Measurements from ENCODE around the gene GRIK1. TPM values are rescaled to one million over a fixed set of nuclear protein-coding genes. Genes with fewer than 3 reads are reported as not detected.

The GRIK1 gene
- total RNA-seq, 1 donor from 2014 or later = 3.2 TPM

- no peak overlapping the region for H3K27ac ChIP-seq
- H3K9me3 ChIP-seq = no peaks in the 10 kb centered on the region
- TF ChIP-seq POLR2A (IDR thresholded peaks at IDR 0.05) = no peak
- no peak for TF ChIP-seq POLR2AphosphoS5 (IDR thresholded peaks at IDR 0.05; ENCODE audit: insufficient read depth in 1 of 2, low read depth in 1 of 2)
- no peak for TF ChIP-seq CTCF (IDR thresholded peaks at IDR 0.05)
- no peaks in the 10 kb centered on the region for H3K4me1 ChIP-seq
- no peak overlapping the region for H3K4me3 ChIP-seq
- intact Hi-C loops (cut with DNase I) = no loop called here
- no peaks in the 10 kb centered on the region for H3K27me3 ChIP-seq
- DNase-seq (ENCODE audit: extremely low spot score in 2 of 2) = no peak
- no peaks in the 10 kb centered on the region for H3K36me3 ChIP-seq
Measured at GRCh38 chr21:29547998-29548397, 391.8 kb downstream of the GRIK1 start.

- intact Hi-C loops (cut with DNase I) = no loop called here
- no peaks in the 10 kb centered on the region for H3K36me3 ChIP-seq
- TF ChIP-seq CTCF (IDR thresholded peaks at IDR 0.05) (no peak), POLR2AphosphoS5 (IDR thresholded peaks at IDR 0.05; ENCODE audit: insufficient read depth in 1 of 2, low read depth in 1 of 2) (no peak), POLR2A (IDR thresholded peaks at IDR 0.05) (no peak)
- DNase-seq (ENCODE audit: extremely low spot score in 2 of 2) = no peak
- no peak overlapping the region for H3K27ac ChIP-seq
- no peaks in the 10 kb centered on the region for H3K4me1 ChIP-seq
- H3K27me3 ChIP-seq = no peaks in the 10 kb centered on the region
- no peaks in the 10 kb centered on the region for H3K9me3 ChIP-seq
- no peak overlapping the region for H3K4me3 ChIP-seq
Measured at GRCh38 chr21:29546071-29546470, 393.7 kb downstream of the GRIK1 start.

GRCh38 chr21:29540289-29540688, 399.5 kb downstream of the GRIK1 start:
- H3K4me3 ChIP-seq = no peak overlapping the region
- H3K9me3 ChIP-seq = no peaks in the 10 kb centered on the region
- H3K4me1 ChIP-seq = no peaks in the 10 kb centered on the region
- no peaks in the 10 kb centered on the region for H3K27me3 ChIP-seq
- TF ChIP-seq CTCF (IDR thresholded peaks at IDR 0.05) (no peak), POLR2A (IDR thresholded peaks at IDR 0.05) (no peak), POLR2AphosphoS5 (IDR thresholded peaks at IDR 0.05; ENCODE audit: insufficient read depth in 1 of 2, low read depth in 1 of 2) (no peak)
- intact Hi-C loops (cut with DNase I) = no loop called here
- H3K36me3 ChIP-seq = no peaks in the 10 kb centered on the region
- DNase-seq (ENCODE audit: extremely low spot score in 2 of 2) = no peak
- no peak overlapping the region for H3K27ac ChIP-seq

- TF ChIP-seq POLR2AphosphoS5 (IDR thresholded peaks at IDR 0.05; ENCODE audit: insufficient read depth in 1 of 2, low read depth in 1 of 2) (no peak), POLR2A (IDR thresholded peaks at IDR 0.05) (no peak), CTCF (IDR thresholded peaks at IDR 0.05) (no peak)
- H3K4me3 ChIP-seq = no peak overlapping the region
- H3K4me1 ChIP-seq = no peaks in the 10 kb centered on the region
- no peak for DNase-seq (ENCODE audit: extremely low spot score in 2 of 2)
- no peaks in the 10 kb centered on the region for H3K9me3 ChIP-seq
- H3K27ac ChIP-seq = no peak overlapping the region
- no peaks in the 10 kb centered on the region for H3K27me3 ChIP-seq
- intact Hi-C loops (cut with DNase I) = loop anchor here (10.0 kb wide), 1 partner anchor 477 kb away; no protein-coding TSS in a partner anchor
- H3K36me3 ChIP-seq = no peaks in the 10 kb centered on the region
Measured at GRCh38 chr21:29538115-29538514, 401.7 kb downstream of the GRIK1 start.

- H3K36me3 ChIP-seq = no peaks in the 10 kb centered on the region
- no peak overlapping the region for H3K27ac ChIP-seq
- intact Hi-C loops (cut with DNase I) = loop anchor here (10.0 kb wide), 1 partner anchor 480 kb away; no protein-coding TSS in a partner anchor
- no peaks in the 10 kb centered on the region for H3K27me3 ChIP-seq
- no peak for TF ChIP-seq POLR2A (IDR thresholded peaks at IDR 0.05)
- no peak for TF ChIP-seq POLR2AphosphoS5 (IDR thresholded peaks at IDR 0.05; ENCODE audit: insufficient read depth in 1 of 2, low read depth in 1 of 2)
- H3K4me1 ChIP-seq = no peaks in the 10 kb centered on the region
- no peaks in the 10 kb centered on the region for H3K9me3 ChIP-seq
- no peak overlapping the region for H3K4me3 ChIP-seq
- DNase-seq (ENCODE audit: extremely low spot score in 2 of 2) = no peak
Measured at GRCh38 chr21:29534448-29534847, 405.3 kb downstream of the GRIK1 start.

Data from vagina (tissue), 2 donors.